Measurements from ENCODE around the gene CBR3.
A peak's percentile ranks its signal among the peaks of the same experiment; 100 is the strongest.

Gene CBR3

DNA sequence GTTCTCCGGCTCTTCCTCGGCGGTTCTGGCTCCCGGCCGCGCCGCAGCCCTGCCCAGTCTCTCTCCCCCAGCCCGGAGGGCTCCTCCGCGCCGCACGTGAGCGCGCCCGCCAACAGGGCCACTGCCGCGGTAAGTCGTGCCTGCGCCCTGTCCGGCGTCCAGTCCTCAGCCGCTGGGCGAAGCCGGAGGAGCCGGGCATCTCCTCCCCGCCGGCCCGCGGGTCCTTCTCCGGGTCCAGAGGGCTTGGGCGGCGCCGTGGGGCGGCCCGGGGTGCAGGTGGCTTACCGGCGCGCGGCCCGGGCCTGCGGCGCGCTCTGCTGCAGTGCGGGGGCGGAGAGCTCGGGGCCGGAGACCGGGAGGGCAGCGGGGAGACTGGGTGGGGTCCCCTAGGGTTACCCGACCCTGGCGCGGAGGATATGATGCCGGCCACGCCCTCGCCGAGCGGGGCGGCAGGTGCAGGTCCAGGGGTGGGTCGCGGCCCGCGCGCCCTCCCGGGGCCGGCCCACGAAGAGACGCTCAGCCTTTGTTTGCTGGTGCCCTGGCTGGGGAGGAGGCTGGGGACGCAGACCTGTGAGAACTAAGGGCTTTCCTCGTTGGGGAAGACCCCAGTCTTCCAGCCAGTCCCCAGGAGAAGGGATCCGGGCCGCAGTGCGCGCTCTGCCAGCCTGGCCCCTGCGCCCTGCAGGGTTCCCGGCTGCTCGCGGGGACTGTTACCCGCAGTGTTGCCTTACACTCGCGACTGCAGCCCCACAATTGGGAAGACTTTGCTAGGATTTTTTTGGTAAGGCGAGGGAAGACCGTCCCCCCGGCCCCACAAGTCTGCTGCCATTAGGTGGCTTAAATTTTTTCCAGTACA lies 22.2 kb downstream of the CBR3 start, which contains the start of gene DOP1B:
Gene DOP1B (plus strand): TSS at position 10 of the 856 bp plus-strand sequence. CDS start 7,910 bp downstream, outside the sequence.
- H3K9me3 Mint-ChIP-seq: no peaks in the 10 kb centered on the region
- peaks cover 20% of the 10 kb centered on the region for H3K4me1 Mint-ChIP-seq (ENCODE audit: low read depth)
- peak within 1 kb of the TSS; percentile 49 for H3K27ac Mint-ChIP-seq
- H3K27me3 Mint-ChIP-seq: no peaks in the 10 kb centered on the region
- H3K4me3 Mint-ChIP-seq: peak within 1 kb of the TSS; percentile 83
- H3K36me3 Mint-ChIP-seq (ENCODE audit: low read depth): peaks cover 6% of the 10 kb centered on the region

DNA sequence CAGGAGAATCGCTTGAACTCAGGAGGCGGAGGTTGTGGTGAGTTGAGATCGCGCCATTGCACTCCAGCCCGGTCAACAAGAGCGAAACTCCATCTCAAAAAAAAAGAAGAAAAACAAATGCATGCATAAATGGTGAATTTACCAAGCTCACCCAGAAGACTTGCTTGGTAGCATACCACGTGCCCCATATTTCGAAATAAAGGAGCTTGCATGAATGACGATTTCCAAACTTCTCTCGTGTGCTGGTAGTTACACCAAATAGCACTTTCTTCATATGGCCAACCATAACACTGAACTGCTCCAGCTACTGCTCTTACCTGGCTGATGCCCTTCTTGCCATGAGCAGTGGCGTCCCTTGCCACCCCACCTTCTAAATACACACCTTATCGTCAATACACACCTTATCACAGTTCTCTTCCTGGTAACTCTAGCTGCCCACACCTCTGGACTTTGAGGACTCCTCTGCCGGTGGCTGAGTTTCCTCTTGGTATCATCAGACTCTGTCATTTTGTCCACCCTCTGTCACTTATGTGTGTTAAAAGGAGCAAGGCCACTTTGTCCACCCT lies 24.6 kb downstream of the CBR3 start:
- Mint-ChIP-seq H3K27ac (no peak overlapping the region), H3K4me3 (no peak overlapping the region), H3K36me3 (ENCODE audit: low read depth) (peaks cover 6% of the 10 kb centered on the region), H3K27me3 (no peaks in the 10 kb centered on the region), H3K9me3 (no peaks in the 10 kb centered on the region), H3K4me1 (ENCODE audit: low read depth) (peaks cover 20% of the 10 kb centered on the region)

DNA sequence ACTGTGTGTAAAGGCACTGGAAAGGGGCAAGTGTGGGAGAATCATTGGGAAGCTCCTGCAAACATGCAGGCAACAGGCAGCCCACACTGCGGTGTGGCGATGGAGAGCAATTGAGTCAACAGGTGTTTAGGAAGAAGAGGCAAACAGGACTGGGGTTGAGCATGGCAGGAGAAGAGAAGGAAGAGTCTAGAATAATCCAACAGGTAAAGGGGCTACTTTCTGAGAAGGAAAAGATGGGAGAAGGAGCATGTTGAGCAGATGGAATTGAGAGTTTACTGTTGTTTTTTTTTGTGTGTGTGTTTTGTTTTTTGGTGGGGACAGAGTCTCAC lies 25.9 kb downstream of the CBR3 start:
- H3K9me3 Mint-ChIP-seq: no peaks in the 10 kb centered on the region
- no peak overlapping the region for H3K4me3 Mint-ChIP-seq
- peaks cover 11% of the 10 kb centered on the region for H3K36me3 Mint-ChIP-seq (ENCODE audit: low read depth)
- no peak overlapping the region for H3K27ac Mint-ChIP-seq
- peaks cover 15% of the 10 kb centered on the region for H3K4me1 Mint-ChIP-seq (ENCODE audit: low read depth)
- H3K27me3 Mint-ChIP-seq: no peaks in the 10 kb centered on the region

DNA sequence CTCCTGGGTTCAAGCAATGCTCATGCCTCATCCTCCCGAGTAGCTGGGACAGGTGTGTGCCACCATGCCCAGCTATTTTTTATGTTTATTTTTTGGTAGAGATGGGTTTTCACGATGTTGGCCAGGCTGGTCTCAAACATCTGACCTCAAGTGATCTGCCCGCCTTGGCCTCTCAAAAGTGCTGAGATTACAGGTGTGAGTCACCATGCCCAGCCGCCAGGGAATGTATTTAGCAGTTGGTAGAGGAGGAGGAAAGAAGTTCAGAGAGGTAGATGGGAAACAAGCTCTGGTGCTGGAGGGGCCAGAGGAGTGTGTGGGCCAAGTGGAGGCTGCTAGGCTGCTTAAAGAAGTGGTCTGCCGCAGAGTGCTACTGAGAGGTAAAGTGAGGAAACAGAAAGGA lies 27.8 kb downstream of the CBR3 start:
- Mint-ChIP-seq H3K9me3 (no peaks in the 10 kb centered on the region), H3K27me3 (no peaks in the 10 kb centered on the region), H3K4me3 (no peak overlapping the region), H3K27ac (no peak overlapping the region), H3K4me1 (ENCODE audit: low read depth) (peaks cover 12% of the 10 kb centered on the region), H3K36me3 (ENCODE audit: low read depth) (peaks cover 20% of the 10 kb centered on the region)

DNA sequence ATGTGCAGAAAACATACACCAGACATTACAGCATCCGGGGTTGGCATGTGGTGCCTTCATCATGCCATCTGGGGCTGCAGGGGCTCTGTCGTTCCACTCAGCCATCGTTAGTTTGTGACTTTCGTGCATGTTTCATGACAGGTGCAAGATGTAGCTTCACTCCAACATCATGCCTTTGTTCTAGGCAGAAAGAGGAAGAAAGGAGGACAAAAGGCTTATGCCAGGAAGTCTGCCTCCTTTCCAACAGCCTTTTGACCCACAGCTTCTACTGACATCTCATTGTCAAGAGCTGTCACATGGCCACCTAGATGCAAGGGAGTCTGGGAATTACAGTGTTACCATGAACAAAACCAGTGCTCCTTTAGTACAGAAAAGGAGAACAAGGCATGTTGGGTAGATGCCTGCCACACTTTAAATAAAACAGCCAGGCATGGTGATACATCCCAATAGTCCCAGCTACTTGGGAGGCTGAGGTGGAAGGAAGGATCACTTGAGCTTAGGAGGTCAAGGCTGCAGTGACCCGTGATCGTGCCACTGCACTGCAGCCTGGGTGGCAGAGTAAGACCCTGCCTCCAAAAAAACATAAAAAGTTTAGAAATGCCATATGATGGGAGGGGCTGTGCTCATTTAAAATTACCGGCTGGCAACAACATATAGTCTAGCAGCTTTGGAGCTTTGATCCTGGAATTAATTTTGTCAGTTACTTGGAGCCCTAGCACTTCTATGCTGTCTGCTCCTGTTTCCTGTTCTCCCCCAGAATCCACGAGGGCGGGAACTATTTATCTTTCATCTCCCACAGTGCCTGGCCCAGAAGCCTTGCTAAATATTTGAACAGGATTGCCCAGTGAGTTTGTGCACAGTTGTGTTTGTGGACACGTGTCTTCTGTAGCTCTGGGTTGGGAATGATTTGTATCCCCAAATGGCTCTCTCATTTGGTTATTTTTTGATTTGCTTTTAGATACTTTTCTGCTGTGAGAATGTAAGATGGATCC lies 29.2 kb downstream of the CBR3 start:
- Mint-ChIP-seq H3K27ac (no peak overlapping the region), H3K36me3 (ENCODE audit: low read depth) (peaks cover 23% of the 10 kb centered on the region), H3K4me1 (ENCODE audit: low read depth) (peaks cover 4% of the 10 kb centered on the region), H3K9me3 (no peaks in the 10 kb centered on the region), H3K4me3 (no peak overlapping the region), H3K27me3 (no peaks in the 10 kb centered on the region)

DNA sequence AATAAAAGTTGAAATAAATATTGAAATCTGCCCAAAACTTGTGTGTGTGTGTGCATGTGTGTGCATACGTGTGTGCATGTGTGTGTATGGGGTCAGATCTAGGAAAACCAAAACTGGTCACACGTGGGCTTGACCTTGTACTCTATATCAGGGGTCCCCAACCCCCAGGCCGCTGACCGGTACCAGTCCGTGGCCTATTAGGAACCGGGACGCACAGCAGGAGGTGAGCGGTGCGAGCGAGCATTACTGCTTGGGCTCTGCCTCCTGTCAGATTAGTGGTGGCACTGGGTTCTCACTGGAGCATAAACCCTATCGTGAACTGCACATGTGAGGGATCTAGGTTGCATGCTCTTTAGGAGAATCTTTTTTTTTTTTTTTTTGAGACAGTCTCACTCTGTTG lies 30.5 kb downstream of the CBR3 start:
- Mint-ChIP-seq H3K4me3 (no peak overlapping the region), H3K27ac (no peak overlapping the region), H3K4me1 (ENCODE audit: low read depth) (no peaks in the 10 kb centered on the region), H3K36me3 (ENCODE audit: low read depth) (peaks cover 33% of the 10 kb centered on the region), H3K9me3 (no peaks in the 10 kb centered on the region), H3K27me3 (no peaks in the 10 kb centered on the region)

DNA sequence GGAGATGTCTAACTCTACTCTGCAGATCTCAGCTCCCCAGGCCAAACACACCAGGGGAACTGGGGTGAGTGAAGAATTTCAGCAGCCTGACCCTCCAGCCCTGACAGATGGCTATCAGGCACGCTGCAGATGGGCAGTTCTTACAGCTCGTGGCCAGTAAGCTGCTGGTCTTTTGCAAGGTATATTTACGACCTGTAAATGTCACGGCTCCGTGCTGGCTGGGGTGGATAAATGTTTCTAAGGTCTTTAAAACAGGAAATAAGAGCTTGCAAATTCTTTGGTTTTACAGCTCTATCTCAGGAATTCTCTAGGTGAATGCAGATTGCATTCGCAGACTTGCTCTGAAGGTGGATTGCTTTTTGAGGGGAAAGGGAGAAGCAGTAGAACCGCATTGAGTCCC lies 31.8 kb downstream of the CBR3 start:
- H3K4me1 Mint-ChIP-seq (ENCODE audit: low read depth): peaks cover under 1% of the 10 kb centered on the region
- no peaks in the 10 kb centered on the region for H3K9me3 Mint-ChIP-seq
- no peak overlapping the region for H3K4me3 Mint-ChIP-seq
- H3K27me3 Mint-ChIP-seq: no peaks in the 10 kb centered on the region
- peaks cover 29% of the 10 kb centered on the region for H3K36me3 Mint-ChIP-seq (ENCODE audit: low read depth)
- no peak overlapping the region for H3K27ac Mint-ChIP-seq

DNA sequence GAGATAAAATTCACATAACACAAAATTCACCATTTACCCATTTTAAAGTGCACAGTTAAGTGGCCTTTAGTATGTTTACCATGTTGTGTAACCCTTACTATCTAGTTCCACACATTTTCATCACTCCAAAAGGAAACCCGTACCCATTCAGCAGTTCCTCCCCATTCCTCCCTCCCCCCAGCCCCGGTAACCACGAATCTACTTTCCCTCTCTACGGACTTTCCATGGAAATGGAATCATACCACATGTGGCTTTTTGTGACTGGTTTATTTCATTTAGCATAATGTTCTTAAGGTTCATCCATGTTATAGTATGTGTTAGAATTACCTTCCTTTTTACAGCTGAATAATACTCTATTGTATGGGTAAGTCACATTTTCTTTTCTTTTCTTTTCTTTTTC lies 32.7 kb downstream of the CBR3 start:
- Mint-ChIP-seq H3K4me3 (no peak overlapping the region), H3K27me3 (no peaks in the 10 kb centered on the region), H3K4me1 (ENCODE audit: low read depth) (peaks cover 4% of the 10 kb centered on the region), H3K9me3 (no peaks in the 10 kb centered on the region), H3K27ac (no peak overlapping the region), H3K36me3 (ENCODE audit: low read depth) (peaks cover 27% of the 10 kb centered on the region)

DNA sequence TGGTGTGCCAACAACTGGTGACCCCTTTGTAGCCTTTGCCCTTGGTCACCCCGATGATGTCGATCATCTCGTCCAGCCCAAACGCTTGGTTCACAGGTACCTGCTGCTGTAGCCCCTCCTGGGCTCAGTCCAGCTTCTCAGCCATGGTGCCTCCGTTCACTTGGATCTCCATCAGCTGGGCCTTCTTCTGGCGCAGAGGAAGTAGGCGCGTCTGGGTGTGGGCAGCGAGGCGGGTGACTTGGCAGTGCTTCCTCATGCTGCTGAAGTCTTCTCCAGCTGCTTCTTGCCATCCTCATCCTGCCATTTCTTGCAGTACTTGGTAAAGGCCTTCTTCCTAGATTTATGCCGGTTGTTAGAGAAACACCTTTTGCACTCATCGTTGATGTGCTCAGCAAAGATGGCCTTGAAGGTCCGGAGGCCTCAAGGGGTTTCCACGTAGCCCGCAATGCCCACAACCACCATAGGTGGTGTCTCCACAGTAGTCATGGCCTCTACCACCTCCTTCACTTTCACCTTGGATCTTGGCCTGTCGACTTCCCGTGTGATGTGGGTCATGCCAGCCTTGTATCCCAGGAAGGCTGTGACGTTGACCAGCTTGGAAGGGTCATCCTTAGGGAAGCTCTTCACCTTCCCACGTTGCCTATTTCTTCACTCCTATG lies 34.7 kb downstream of the CBR3 start:
- H3K36me3 Mint-ChIP-seq (ENCODE audit: low read depth): peaks cover 31% of the 10 kb centered on the region
- no peaks in the 10 kb centered on the region for H3K9me3 Mint-ChIP-seq
- no peak overlapping the region for H3K4me3 Mint-ChIP-seq
- no peaks in the 10 kb centered on the region for H3K27me3 Mint-ChIP-seq
- H3K27ac Mint-ChIP-seq: no peak overlapping the region
- H3K4me1 Mint-ChIP-seq (ENCODE audit: low read depth): peaks cover 9% of the 10 kb centered on the region

DNA sequence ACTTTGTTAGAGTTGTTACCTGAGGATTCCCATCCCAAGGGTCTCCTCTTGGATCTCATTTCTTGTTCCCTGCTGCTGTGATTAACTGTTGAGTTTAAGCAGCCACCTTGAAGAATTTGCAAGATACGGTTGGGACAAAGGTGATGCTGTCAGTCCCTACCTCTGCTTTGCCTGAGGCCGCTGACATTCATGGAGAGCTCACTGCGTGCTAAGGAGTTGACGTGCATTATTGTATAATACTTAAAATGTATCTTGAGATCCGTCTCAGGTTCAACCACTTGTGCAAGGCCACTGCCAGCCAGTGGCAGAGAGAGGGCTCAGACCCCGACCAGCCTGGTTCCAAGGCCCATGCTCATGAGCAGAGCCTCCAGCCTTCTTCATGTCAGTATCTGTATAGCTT lies 35.9 kb downstream of the CBR3 start:
- H3K4me1 Mint-ChIP-seq (ENCODE audit: low read depth): peaks cover 13% of the 10 kb centered on the region
- H3K36me3 Mint-ChIP-seq (ENCODE audit: low read depth): peaks cover 25% of the 10 kb centered on the region
- no peak overlapping the region for H3K27ac Mint-ChIP-seq
- no peaks in the 10 kb centered on the region for H3K27me3 Mint-ChIP-seq
- no peaks in the 10 kb centered on the region for H3K9me3 Mint-ChIP-seq
- no peak overlapping the region for H3K4me3 Mint-ChIP-seq

DNA sequence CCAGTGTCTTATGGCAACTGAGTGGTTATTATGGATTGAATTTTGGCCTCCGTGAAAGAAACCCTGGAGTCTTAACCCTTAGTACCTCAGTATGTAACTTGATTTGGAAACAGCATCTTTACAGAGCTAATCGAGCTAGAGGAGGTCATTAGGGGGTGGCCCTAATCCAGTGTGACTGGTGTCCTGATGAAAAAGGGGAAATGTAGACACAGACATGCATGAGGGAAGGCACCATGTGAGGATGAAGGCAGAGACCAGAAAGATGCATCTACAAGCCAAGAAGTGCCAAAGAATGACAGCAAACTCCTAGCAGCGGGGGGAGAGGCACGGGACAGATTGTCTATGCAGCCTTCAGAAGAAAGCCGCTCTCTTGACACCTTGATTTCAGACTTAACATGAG lies 36.5 kb downstream of the CBR3 start:
- H3K4me3 Mint-ChIP-seq: no peak overlapping the region
- H3K36me3 Mint-ChIP-seq (ENCODE audit: low read depth): peaks cover 24% of the 10 kb centered on the region

DNA sequence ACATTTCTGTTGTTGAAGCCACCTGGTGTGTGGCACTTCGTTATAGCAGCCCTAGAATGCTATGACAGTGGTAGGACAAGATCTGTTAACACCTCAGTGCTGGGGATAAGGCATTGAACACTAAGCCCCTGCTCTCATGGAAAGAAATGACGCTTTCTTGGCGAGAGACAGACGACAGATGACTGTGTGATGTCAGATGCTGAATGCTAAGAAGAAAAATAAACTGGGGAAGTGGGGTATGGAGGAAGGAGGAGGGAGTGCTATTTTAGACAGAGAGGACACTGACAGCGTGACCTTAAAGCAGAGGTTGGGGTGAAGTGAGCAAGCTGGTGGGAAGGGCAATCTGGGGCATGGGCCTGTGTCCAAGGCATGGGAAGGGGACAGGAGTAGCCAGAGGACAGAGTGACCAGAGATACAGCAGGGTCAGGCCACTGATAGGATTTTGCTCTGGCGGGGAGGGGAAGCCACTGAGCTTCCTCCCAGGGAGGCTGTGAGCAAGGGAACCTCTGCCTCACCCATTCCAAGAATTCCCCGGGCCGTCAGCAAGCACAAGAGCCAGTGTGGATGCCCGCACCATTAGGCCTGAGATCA lies 37.0 kb downstream of the CBR3 start:
- Mint-ChIP-seq H3K27me3 (no peaks in the 10 kb centered on the region), H3K27ac (no peak overlapping the region), H3K9me3 (no peaks in the 10 kb centered on the region), H3K4me1 (ENCODE audit: low read depth) (peaks cover 14% of the 10 kb centered on the region), H3K36me3 (ENCODE audit: low read depth) (peaks cover 19% of the 10 kb centered on the region), H3K4me3 (no peak overlapping the region)

More for the DNA sequence above, 36.5 kb downstream of the CBR3 start:
- Mint-ChIP-seq H3K27me3 (no peaks in the 10 kb centered on the region), H3K9me3 (no peaks in the 10 kb centered on the region), H3K27ac (no peak overlapping the region), H3K4me1 (ENCODE audit: low read depth) (peaks cover 14% of the 10 kb centered on the region)

DNA sequence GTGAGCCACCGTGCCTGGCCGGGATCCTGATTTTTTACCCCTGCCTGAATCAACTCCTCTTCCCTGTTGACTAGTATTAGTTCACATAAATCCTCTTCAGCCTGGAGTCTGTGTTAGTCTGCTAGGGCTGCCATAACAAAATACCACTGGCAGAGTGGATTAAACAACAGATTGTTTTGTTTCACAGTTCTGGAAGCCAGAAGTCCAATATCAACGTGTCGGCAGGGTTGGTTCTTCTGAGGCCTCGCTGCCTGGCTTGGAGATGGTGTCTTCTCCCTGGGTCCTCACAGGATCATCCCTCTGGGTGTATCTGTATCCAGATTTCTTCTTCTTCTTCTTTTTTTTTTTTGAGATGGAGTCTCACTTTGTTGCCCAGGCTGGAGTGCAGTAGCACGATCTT lies 39.9 kb downstream of the CBR3 start:
- Mint-ChIP-seq H3K36me3 (ENCODE audit: low read depth) (peaks cover 7% of the 10 kb centered on the region), H3K4me1 (ENCODE audit: low read depth) (peaks cover 14% of the 10 kb centered on the region), H3K27me3 (no peaks in the 10 kb centered on the region), H3K4me3 (no peak overlapping the region), H3K27ac (peak overlapping the region; percentile 31), H3K9me3 (no peaks in the 10 kb centered on the region)
